HEK293 (cell line): Measurements from ENCODE around the gene DIP2C.

Source experiments
- CTCF ChIA-PET: fragments of 350-600 bp; formaldehyde crosslinking; extraction: SDS; loops from one replicate; lab custom pipeline; 2021; ENCODE audit warnings: antibody characterized with exemption; lab: Yijun Ruan, JAX
- POLR2A ChIA-PET: fragments of 300-600 bp; formaldehyde crosslinking; extraction: SDS; loops from one replicate; lab custom pipeline; 2020; ENCODE audit warnings: antibody characterized with exemption, inconsistent platforms; lab: Yijun Ruan, JAX
- H3K27ac ChIP-seq: fragments of 200-500 bp; sonication (Bioruptor generic); 2 replicates; pipeline ENCODE4 v1.5.1; 2014; ENCODE audit warnings: low read depth, low read length, control low read depth, inconsistent platforms; ENCODE audit errors: extremely low read depth
- H3K36me3 ChIP-seq, 2 experiments: fragments of 200-500 bp in 1 of 2; sonication (Bioruptor generic) in 1 of 2; 1 replicate in 1 of 2; 2 replicates in 1 of 2; pipeline ENCODE4 v1.5.1; 2014 to 2017; ENCODE audit warnings: inconsistent platforms in 2 of 2, low read length in 2 of 2; ENCODE audit not compliant: control insufficient read depth in 2 of 2, insufficient read depth in 1 of 2
- H3K4me1 ChIP-seq: fragments of 200-500 bp; sonication (Bioruptor generic); 2 replicates; pipeline ENCODE4 v1.5.1; 2014; ENCODE audit warnings: mild to moderate bottlenecking, low read length, inconsistent platforms; ENCODE audit not compliant: control insufficient read depth, insufficient read depth
- H3K4me3 ChIP-seq: 2 replicates; pipeline ENCODE4 v1.5.1; 2011; ENCODE audit warnings: low read depth, mild to moderate bottlenecking, control low read depth, low read length, moderate library complexity
- H3K9me3 ChIP-seq: fragments of 200-500 bp; sonication (Bioruptor generic); 2 replicates; pipeline ENCODE4 v1.5.1; 2014; ENCODE audit warnings: low read depth, low read length, inconsistent platforms; ENCODE audit not compliant: control insufficient read depth, insufficient read depth
- GLIS2 ChIP-seq: fragments of 450-650 bp; formaldehyde crosslinking; IDR thresholded peaks from 2 replicates; pipeline ENCODE4 v1.5.1; 2016; ENCODE audit warnings: missing biosample characterization, missing genetic modification characterization
- KLF1 ChIP-seq: fragments of 450-650 bp; formaldehyde crosslinking; IDR thresholded peaks from 2 replicates; pipeline ENCODE4 v1.5.1; 2016; ENCODE audit warnings: missing biosample characterization, missing genetic modification characterization
- MZF1 ChIP-seq: fragments of 450-650 bp; formaldehyde crosslinking; IDR thresholded peaks from 2 replicates; pipeline ENCODE4 v1.5.1; 2017; ENCODE audit warnings: missing biosample characterization, missing genetic modification characterization, borderline replicate concordance
- OSR2 ChIP-seq: fragments of 450-650 bp; formaldehyde crosslinking; IDR thresholded peaks from 2 replicates; pipeline ENCODE4 v1.5.1; 2016; ENCODE audit warnings: missing biosample characterization, missing genetic modification characterization
- ZBTB1 ChIP-seq: fragments of 450-650 bp; formaldehyde crosslinking; IDR thresholded peaks from 2 replicates; pipeline ENCODE4 v1.5.1; 2016; ENCODE audit warnings: missing biosample characterization, missing genetic modification characterization
- ZBTB20 ChIP-seq: fragments of 450-650 bp; formaldehyde crosslinking; IDR thresholded peaks from 2 replicates; pipeline ENCODE4 v1.5.1; 2016; ENCODE audit warnings: missing biosample characterization, missing genetic modification characterization
- ZNF302 ChIP-seq: fragments of 450-650 bp; formaldehyde crosslinking; IDR thresholded peaks from 2 replicates; pipeline ENCODE4 v1.5.1; 2016; ENCODE audit warnings: missing biosample characterization, missing genetic modification characterization, low read depth
- ZNF311 ChIP-seq: fragments of 450-650 bp; formaldehyde crosslinking; IDR thresholded peaks from 2 replicates; pipeline ENCODE4 v1.5.1; 2017; ENCODE audit warnings: missing biosample characterization, missing genetic modification characterization, borderline replicate concordance
- ZNF354C ChIP-seq: fragments of 450-650 bp; formaldehyde crosslinking; IDR thresholded peaks from 2 replicates; pipeline ENCODE4 v1.5.1; 2016; ENCODE audit warnings: missing biosample characterization, missing genetic modification characterization, low read depth, borderline replicate concordance
- ZNF394 ChIP-seq: fragments of 450-650 bp; formaldehyde crosslinking; IDR thresholded peaks from 2 replicates; pipeline ENCODE4 v1.5.1; 2016; ENCODE audit warnings: missing biosample characterization, missing genetic modification characterization, mild to moderate bottlenecking, moderate library complexity, borderline replicate concordance
- ZNF404 ChIP-seq: fragments of 450-650 bp; formaldehyde crosslinking; IDR thresholded peaks from 2 replicates; pipeline ENCODE4 v1.5.1; 2017; ENCODE audit warnings: missing biosample characterization, missing genetic modification characterization
- ZNF501 ChIP-seq: fragments of 450-650 bp; formaldehyde crosslinking; IDR thresholded peaks from 2 replicates; pipeline ENCODE4 v1.5.1; 2016; ENCODE audit warnings: missing biosample characterization, missing genetic modification characterization
- ZNF658 ChIP-seq: fragments of 450-650 bp; formaldehyde crosslinking; IDR thresholded peaks from 2 replicates; pipeline ENCODE4; 2016; ENCODE audit warnings: missing biosample characterization, missing genetic modification characterization
- ZNF664 ChIP-seq: fragments of 450-650 bp; formaldehyde crosslinking; IDR thresholded peaks from 2 replicates; pipeline ENCODE4 v1.5.1; 2016; ENCODE audit warnings: missing biosample characterization, missing genetic modification characterization
- ZNF707 ChIP-seq: fragments of 450-650 bp; formaldehyde crosslinking; IDR thresholded peaks from 2 replicates; pipeline ENCODE4 v1.5.1; 2016; ENCODE audit warnings: missing biosample characterization, missing genetic modification characterization
- ZNF747 ChIP-seq: fragments of 450-650 bp; formaldehyde crosslinking; IDR thresholded peaks from 2 replicates; pipeline ENCODE4 v1.5.1; 2016; ENCODE audit warnings: missing biosample characterization, missing genetic modification characterization
- TF ChIP-seq, protein P1 (sequence below): fragments of 450-650 bp; formaldehyde crosslinking; conservative IDR thresholded peaks from 2 replicates; pipeline ENCODE4 v1.5.1; 2016; ENCODE audit warnings: low read depth, missing biosample characterization, missing genetic modification characterization
- TF ChIP-seq, protein P2 (sequence below): fragments of 450-650 bp; IDR thresholded peaks from 2 replicates; pipeline ENCODE4 v1.5.1; 2018; ENCODE audit warnings: missing biosample characterization, missing genetic modification characterization
- TF ChIP-seq, protein P3 (sequence below): fragments of 450-650 bp; formaldehyde crosslinking; optimal IDR thresholded peaks from 2 replicates; pipeline ENCODE3; 2016; ENCODE audit warnings: missing biosample characterization, mild to moderate bottlenecking, missing genetic modification characterization
- TF ChIP-seq, protein P4 (sequence below): fragments of 450-650 bp; IDR thresholded peaks from 2 replicates; pipeline ENCODE4 v1.5.1; 2018; ENCODE audit warnings: missing biosample characterization, mild to moderate bottlenecking, missing genetic modification characterization
- TF ChIP-seq, protein P5 (sequence below): fragments of 450-650 bp; formaldehyde crosslinking; IDR thresholded peaks from 2 replicates; pipeline ENCODE4 v1.5.1; 2016; ENCODE audit warnings: missing biosample characterization, missing genetic modification characterization

DIP2C gene

DNA sequence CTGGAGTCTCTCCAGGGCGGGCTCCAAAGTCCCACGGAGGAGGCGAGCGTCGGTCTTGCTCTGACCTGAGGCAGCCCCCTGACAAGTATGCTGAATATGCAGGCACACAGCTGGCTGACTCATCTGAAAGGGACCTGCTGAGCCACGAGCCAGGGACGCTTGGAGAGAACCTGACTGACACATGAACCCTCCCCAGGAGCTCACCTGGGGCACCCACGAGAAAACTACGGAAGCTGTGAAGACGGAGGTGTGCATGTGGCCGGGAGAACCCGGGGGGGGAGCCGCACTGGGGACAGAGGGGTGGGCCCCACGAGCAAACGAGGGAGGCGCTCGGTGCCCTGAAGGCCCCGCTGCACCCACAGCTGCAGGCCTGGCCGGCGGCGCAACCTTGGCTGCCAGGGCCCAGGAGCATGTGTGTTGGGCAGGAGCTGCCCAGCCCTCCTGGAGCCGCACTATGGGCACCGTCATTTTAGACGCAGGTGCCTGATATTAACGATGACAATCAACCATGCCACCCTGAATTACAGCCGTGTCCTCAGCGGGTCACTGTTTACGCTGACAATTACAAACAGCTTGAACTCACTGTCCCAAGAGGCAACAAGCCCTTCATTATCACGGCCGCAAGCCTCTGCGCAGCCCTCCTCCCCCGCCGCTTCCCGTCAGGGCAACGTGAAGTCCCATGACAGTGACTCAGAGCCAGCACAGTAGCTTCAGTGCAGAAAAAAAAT lies 64.7 kb downstream of the DIP2C start (continued):
- TF ChIP-seq, protein P1, sequence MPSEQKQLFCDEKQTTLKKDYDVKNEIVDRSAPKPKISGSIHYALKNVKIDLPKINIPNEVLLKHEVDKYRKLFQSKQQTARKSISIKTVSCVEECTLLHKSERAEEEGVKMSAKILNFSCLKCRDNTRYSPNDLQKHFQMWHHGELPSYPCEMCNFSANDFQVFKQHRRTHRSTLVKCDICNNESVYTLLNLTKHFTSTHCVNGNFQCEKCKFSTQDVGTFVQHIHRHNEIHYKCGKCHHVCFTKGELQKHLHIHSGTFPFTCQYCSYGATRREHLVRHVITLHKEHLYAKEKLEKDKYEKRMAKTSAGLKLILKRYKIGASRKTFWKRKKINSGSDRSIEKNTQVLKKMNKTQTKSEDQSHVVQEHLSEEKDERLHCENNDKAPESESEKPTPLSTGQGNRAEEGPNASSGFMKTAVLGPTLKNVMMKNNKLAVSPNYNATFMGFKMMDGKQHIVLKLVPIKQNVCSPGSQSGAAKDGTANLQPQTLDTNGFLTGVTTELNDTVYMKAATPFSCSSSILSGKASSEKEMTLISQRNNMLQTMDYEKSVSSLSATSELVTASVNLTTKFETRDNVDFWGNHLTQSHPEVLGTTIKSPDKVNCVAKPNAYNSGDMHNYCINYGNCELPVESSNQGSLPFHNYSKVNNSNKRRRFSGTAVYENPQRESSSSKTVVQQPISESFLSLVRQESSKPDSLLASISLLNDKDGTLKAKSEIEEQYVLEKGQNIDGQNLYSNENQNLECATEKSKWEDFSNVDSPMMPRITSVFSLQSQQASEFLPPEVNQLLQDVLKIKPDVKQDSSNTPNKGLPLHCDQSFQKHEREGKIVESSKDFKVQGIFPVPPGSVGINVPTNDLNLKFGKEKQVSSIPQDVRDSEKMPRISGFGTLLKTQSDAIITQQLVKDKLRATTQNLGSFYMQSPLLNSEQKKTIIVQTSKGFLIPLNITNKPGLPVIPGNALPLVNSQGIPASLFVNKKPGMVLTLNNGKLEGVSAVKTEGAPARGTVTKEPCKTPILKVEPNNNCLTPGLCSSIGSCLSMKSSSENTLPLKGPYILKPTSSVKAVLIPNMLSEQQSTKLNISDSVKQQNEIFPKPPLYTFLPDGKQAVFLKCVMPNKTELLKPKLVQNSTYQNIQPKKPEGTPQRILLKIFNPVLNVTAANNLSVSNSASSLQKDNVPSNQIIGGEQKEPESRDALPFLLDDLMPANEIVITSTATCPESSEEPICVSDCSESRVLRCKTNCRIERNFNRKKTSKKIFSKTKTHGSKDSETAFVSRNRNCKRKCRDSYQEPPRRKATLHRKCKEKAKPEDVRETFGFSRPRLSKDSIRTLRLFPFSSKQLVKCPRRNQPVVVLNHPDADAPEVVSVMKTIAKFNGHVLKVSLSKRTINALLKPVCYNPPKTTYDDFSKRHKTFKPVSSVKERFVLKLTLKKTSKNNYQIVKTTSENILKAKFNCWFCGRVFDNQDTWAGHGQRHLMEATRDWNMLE: no peak
- TF ChIP-seq ZBTB1 (tag by site-specific recombination) (peak; percentile 68; the same call in 1 of the 2 replicates), ZNF658 (tag by site-specific recombination) (no peak), OSR2 (peak; percentile 94), ZBTB20 (tag by site-specific recombination) (peak; percentile 86)

GRCh38 chr10:624312-624604 lies 65.2 kb downstream of the DIP2C start:
- CTCF ChIA-PET: no interaction called here
- TF ChIP-seq, protein P2, sequence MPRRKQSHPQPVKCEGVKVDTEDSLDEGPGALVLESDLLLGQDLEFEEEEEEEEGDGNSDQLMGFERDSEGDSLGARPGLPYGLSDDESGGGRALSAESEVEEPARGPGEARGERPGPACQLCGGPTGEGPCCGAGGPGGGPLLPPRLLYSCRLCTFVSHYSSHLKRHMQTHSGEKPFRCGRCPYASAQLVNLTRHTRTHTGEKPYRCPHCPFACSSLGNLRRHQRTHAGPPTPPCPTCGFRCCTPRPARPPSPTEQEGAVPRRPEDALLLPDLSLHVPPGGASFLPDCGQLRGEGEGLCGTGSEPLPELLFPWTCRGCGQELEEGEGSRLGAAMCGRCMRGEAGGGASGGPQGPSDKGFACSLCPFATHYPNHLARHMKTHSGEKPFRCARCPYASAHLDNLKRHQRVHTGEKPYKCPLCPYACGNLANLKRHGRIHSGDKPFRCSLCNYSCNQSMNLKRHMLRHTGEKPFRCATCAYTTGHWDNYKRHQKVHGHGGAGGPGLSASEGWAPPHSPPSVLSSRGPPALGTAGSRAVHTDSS: no peak
- TF ChIP-seq ZNF501 (no peak), ZNF354C (no peak), MZF1 (no peak), ZNF302 (tag by site-specific recombination) (no peak), ZBTB20 (tag by site-specific recombination) (no peak), ZNF747 (tag by site-specific recombination) (no peak), ZNF311 (no peak), ZNF394 (tag by site-specific recombination) (no peak), ZNF664 (tag by site-specific recombination) (no peak)
- TF ChIP-seq, protein P3, sequence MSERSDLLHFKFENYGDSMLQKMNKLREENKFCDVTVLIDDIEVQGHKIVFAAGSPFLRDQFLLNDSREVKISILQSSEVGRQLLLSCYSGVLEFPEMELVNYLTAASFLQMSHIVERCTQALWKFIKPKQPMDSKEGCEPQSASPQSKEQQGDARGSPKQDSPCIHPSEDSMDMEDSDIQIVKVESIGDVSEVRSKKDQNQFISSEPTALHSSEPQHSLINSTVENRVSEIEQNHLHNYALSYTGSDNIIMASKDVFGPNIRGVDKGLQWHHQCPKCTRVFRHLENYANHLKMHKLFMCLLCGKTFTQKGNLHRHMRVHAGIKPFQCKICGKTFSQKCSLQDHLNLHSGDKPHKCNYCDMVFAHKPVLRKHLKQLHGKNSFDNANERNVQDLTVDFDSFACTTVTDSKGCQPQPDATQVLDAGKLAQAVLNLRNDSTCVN (tag by site-specific recombination): no peak
- no peaks in the 10 kb centered on the region for H3K36me3 ChIP-seq
- no peak overlapping the region for H3K4me3 ChIP-seq
- POLR2A ChIA-PET: no interaction called here
- peak overlapping the region; percentile 52; the same call in 1 of the 2 replicates for H3K27ac ChIP-seq
- H3K9me3 ChIP-seq: no peaks in the 10 kb centered on the region
- peaks cover 17% of the 10 kb centered on the region for H3K4me1 ChIP-seq

DNA sequence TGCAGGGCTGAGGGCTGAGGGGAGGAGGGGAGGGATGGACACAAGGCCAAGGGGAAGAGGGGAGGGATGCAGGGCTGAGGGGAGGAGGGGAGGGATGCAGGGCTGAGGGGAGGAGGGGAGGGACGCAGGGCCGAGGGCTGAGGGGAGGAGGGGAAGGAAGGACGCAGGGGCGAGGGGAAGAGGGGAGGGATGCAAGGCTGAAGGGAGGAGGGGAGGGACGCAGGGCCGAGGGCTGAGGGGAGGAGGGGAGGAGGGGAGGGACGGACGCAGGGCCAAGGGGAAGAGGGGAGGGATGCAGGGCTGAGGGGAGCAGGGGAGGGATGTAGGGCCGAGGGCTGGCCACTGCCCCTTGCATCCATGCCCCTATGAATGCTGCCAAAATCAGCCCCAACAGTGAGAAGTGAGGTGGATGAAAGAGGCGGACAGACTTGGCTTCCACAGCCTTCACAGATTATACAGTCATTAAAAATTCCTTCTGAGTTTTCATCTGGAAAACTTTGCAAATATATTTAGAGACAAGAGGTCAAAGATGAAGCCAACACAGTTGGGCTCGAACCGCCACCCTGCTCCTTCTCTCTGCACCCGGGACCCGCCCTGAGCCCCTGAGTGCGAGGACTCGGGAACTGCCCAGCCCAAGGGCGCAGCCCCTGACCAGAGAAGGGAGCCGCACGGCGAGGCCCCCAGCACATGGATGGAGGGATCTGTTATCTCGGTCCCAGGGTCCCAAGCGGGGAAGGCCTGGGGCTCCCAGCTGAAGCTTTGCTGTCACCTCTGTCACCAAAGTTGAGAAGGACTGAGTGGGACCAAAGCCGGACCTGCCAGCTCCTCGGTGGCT lies 65.8 kb downstream of the DIP2C start:
- Histone ChIP-seq H3K36me3 (no peaks in the 10 kb centered on the region), H3K9me3 (no peaks in the 10 kb centered on the region), H3K4me1 (peaks cover 17% of the 10 kb centered on the region), H3K27ac (no peak overlapping the region; the same call in 1 of the 2 replicates), H3K4me3 (no peak overlapping the region)
- ChIA-PET CTCF (no interaction called here), POLR2A (no interaction called here)
- no peak for TF ChIP-seq KLF1
- TF ChIP-seq, protein P4, sequence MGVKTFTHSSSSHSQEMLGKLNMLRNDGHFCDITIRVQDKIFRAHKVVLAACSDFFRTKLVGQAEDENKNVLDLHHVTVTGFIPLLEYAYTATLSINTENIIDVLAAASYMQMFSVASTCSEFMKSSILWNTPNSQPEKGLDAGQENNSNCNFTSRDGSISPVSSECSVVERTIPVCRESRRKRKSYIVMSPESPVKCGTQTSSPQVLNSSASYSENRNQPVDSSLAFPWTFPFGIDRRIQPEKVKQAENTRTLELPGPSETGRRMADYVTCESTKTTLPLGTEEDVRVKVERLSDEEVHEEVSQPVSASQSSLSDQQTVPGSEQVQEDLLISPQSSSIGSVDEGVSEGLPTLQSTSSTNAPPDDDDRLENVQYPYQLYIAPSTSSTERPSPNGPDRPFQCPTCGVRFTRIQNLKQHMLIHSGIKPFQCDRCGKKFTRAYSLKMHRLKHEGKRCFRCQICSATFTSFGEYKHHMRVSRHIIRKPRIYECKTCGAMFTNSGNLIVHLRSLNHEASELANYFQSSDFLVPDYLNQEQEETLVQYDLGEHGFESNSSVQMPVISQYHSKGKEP: no peak
- TF ChIP-seq ZNF394 (tag by site-specific recombination): no peak
- no peak for TF ChIP-seq ZNF404 (tag by site-specific recombination)
- TF ChIP-seq, protein P5, sequence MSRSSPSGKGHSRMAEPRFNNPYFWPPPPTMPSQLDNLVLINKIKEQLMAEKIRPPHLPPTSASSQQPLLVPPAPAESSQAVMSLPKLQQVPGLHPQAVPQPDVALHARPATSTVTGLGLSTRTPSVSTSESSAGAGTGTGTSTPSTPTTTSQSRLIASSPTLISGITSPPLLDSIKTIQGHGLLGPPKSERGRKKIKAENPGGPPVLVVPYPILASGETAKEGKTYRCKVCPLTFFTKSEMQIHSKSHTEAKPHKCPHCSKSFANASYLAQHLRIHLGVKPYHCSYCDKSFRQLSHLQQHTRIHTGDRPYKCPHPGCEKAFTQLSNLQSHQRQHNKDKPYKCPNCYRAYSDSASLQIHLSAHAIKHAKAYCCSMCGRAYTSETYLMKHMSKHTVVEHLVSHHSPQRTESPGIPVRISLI (tag by site-specific recombination): no peak
- no peak for TF ChIP-seq ZNF707
- TF ChIP-seq ZNF658 (tag by site-specific recombination): no peak
- TF ChIP-seq GLIS2: no peak
